K562 (cell line): Measurements from ENCODE around the gene ZNF581. TPM values are rescaled to one million over a fixed set of nuclear protein-coding genes. Genes with fewer than 3 reads are reported as not detected.

Source experiments
- ATAC-seq: fragments of 200-7000 bp; cut with Tn5 transposase; 3 replicates; pipeline ENCODE4 v1.9.1; 2020; ENCODE audit warnings: moderate library complexity
- BruUV-seq: library from RNA; stranded (reverse); fragments of 400-500 nt; replicated peaks from 2 replicates; lab custom pipeline; 2021; lab: Mats Ljungman, UMichigan
- CTCF ChIA-PET: fragments of 300-600 bp; formaldehyde crosslinking; extraction: SDS; loops from one replicate; lab custom pipeline; 2021; ENCODE audit warnings: low intra/inter-chr PET ratio; lab: Yijun Ruan, JAX
- POLR2A ChIA-PET: fragments of 300-600, 350-650 bp; sonication (Branson Sonifier 250); formaldehyde crosslinking; extraction: SDS; loops from one replicate; lab custom pipeline; 2021; ENCODE audit warnings: antibody characterized with exemption, inconsistent platforms; lab: Yijun Ruan, JAX
- DNase-seq, 4 experiments: peaks; one replicate each; pipeline versions ENCODE4 v3.0.0 to v3.0.0-alpha.2; 2011 to 2018; ENCODE audit warnings: low spot score in 3 of 4, mixed read lengths in 3 of 4; ENCODE audit errors: extremely low read depth in 1 of 4
- FAIRE-seq: peaks from 2 replicates; lab custom pipeline; 2011; peaks lifted over from hg19 to GRCh38; lab: Jason Lieb, UNC
- H2AFZ ChIP-seq: 2 replicates; pipeline ENCODE4 v1.6.0; 2011; ENCODE audit warnings: low read depth, low read length, control low read depth, inconsistent platforms
- H3K27ac ChIP-seq: fragments of 200-600 bp; 3 replicates; pipeline ENCODE4 v1.8.0; 2011; ENCODE audit warnings: low read depth, mild to moderate bottlenecking, control low read depth, inconsistent platforms, low read length, moderate library complexity, mixed read lengths; ENCODE audit errors: extremely low read depth
- H3K27me3 ChIP-seq, 2 experiments: fragments of 300-600 bp in 1 of 2; 2 replicates in 1 of 2; 3 replicates in 1 of 2; pipeline versions ENCODE4 v1.6.0 to v1.8.0; 2011; ENCODE audit warnings: inconsistent platforms in 2 of 2, low read length in 2 of 2, mild to moderate bottlenecking in 1 of 2, mixed read lengths in 1 of 2, moderate library complexity in 1 of 2; ENCODE audit not compliant: control insufficient read depth in 2 of 2, insufficient read depth in 2 of 2
- H3K36me3 ChIP-seq: fragments of 300-600 bp; 3 replicates; pipeline ENCODE4 v1.8.0; 2011; ENCODE audit warnings: mild to moderate bottlenecking, low read length, inconsistent platforms; ENCODE audit not compliant: control insufficient read depth, insufficient read depth
- H3K4me1 ChIP-seq, 2 experiments: fragments of 200-600 bp in 1 of 2; replicated peaks in 1 of 2; 2 replicates in 1 of 2; 3 replicates in 1 of 2; pipeline versions ENCODE4 v1.5.1 to v1.8.0; 2011; ENCODE audit warnings: inconsistent platforms in 2 of 2, low read length in 2 of 2, mild to moderate bottlenecking in 1 of 2, mixed read lengths in 1 of 2, moderate library complexity in 1 of 2; ENCODE audit not compliant: control insufficient read depth in 2 of 2, insufficient read depth in 2 of 2
- H3K4me2 ChIP-seq: 2 replicates; pipeline ENCODE4 v1.6.1; 2011; ENCODE audit warnings: low read length, control low read depth, inconsistent platforms, mixed read lengths; ENCODE audit not compliant: insufficient read depth
- H3K4me3 ChIP-seq: fragments of 200-600 bp; sonication (generic), shearing (Covaris generic); 2 replicates; pipeline ENCODE4 v1.5.1; 2016; ENCODE audit warnings: control low read depth, inconsistent platforms
- H3K79me2 ChIP-seq: fragments of 200-600 bp; 3 replicates; pipeline ENCODE4 v1.8.0; 2011; ENCODE audit warnings: low read length, inconsistent platforms; ENCODE audit not compliant: control insufficient read depth, insufficient read depth
- H3K9ac ChIP-seq, 2 experiments: 2 replicates each; pipeline versions ENCODE4 v1.6.0 to v1.6.1; 2011; ENCODE audit warnings: low read depth in 2 of 2, low read length in 2 of 2, control low read depth in 1 of 2, inconsistent platforms in 1 of 2, mild to moderate bottlenecking in 1 of 2, mixed read lengths in 1 of 2; ENCODE audit not compliant: insufficient read depth in 1 of 2
- H3K9me1 ChIP-seq: one replicate; pipeline ENCODE4 v1.6.0; 2011; ENCODE audit warnings: inconsistent platforms, mild to moderate bottlenecking, low read length, moderate library complexity; ENCODE audit not compliant: control insufficient read depth, insufficient read depth
- H3K9me3 ChIP-seq: replicated peaks from 2 replicates; pipeline ENCODE4 v1.5.1; 2011; ENCODE audit warnings: low read depth, low read length, inconsistent platforms; ENCODE audit not compliant: control insufficient read depth, insufficient read depth
- H4K20me1 ChIP-seq: replicated peaks from 2 replicates; pipeline ENCODE4 v1.6.1; 2011; ENCODE audit warnings: low read length, inconsistent platforms, mixed read lengths; ENCODE audit not compliant: control insufficient read depth, insufficient read depth
- ETS1 ChIP-seq: conservative IDR thresholded peaks from 2 replicates; pipeline ENCODE4 v1.6.1; 2011; ENCODE audit warnings: low read depth, mild to moderate bottlenecking, low read length; ENCODE audit not compliant: control insufficient read depth
- ETV5 ChIP-seq: sonication (generic); formaldehyde crosslinking; IDR thresholded peaks from 2 replicates; pipeline ENCODE4 v1.4.0; 2020; ENCODE audit warnings: low read depth, mild to moderate bottlenecking, missing genetic modification reagents
- FUS ChIP-seq: fragments of 200-400 bp; formaldehyde crosslinking; optimal IDR thresholded peaks from 2 replicates; pipeline ENCODE3; 2017; ENCODE audit warnings: low read depth, low read length
- HCFC1 ChIP-seq: IDR thresholded peaks from 2 replicates; pipeline ENCODE4 v1.6.1; 2012; ENCODE audit warnings: low read depth, low read length, improper control_type of control experiment
- NFYB ChIP-seq: IDR thresholded peaks from 2 replicates; pipeline ENCODE4 v1.6.1; 2011; ENCODE audit warnings: mild to moderate bottlenecking, moderate library complexity; ENCODE audit not compliant: insufficient read length; ENCODE audit errors: extremely low read depth
- RBM39 ChIP-seq: fragments of 200-400 bp; formaldehyde crosslinking; optimal IDR thresholded peaks from 2 replicates; pipeline ENCODE3; 2018; ENCODE audit warnings: low read depth, low read length
- SP2 ChIP-seq: IDR thresholded peaks from 2 replicates; pipeline ENCODE4 v1.6.1; 2011; ENCODE audit warnings: mild to moderate bottlenecking, low read depth, low read length, moderate library complexity; ENCODE audit not compliant: poor library complexity, severe bottlenecking; ENCODE audit errors: extremely low read depth
- ZNF408 ChIP-seq: fragments of 250-450 bp; sonication (Bioruptor Pico); IDR thresholded peaks from 2 replicates; pipeline ENCODE4 v1.4.0; 2020; ENCODE audit warnings: low read depth, mild to moderate bottlenecking, moderate library complexity
- ZNF57 ChIP-seq: fragments of 450-650 bp; formaldehyde crosslinking; IDR thresholded peaks from 2 replicates; pipeline ENCODE4 v1.4.0; 2020; ENCODE audit warnings: mild to moderate bottlenecking, moderate library complexity
- ZNF740 ChIP-seq, 3 experiments: fragments of 200-800 bp in 1 of 3; sonication (Bioruptor generic) in 1 of 3; sonication (generic) in 1 of 3; formaldehyde crosslinking in 1 of 3; IDR thresholded peaks; 2 replicates each; pipeline versions ENCODE4 v1.6.1 to v1.8.0; 2016 to 2022; ENCODE audit warnings: mild to moderate bottlenecking in 2 of 3, missing compliant biosample characterization in 2 of 3, missing genetic modification characterization in 2 of 3, missing genetic modification reagents in 1 of 3
- WGBS: fragments of 100-300 bp; shearing (Covaris generic); methylation state at CpG from one replicate; pipeline ENCODE4 v1.1.6; 2016; ENCODE audit warnings: low coverage, mixed read lengths; ENCODE audit not compliant: insufficient coverage; ENCODE audit errors: missing lambda C conversion rate; 5-methylcytosine and 5-hydroxymethylcytosine counted together
- in situ Hi-C: fragments of 300-500 bp; cut with MboI; formaldehyde crosslinking; loops from 4 replicates; pipeline ENCODE4 v1.15.0; 2018; ENCODE audit warnings: inconsistent platforms, mixed read lengths
- intact Hi-C: fragments of 100-400 bp; cut with micrococcal nuclease; formaldehyde crosslinking; loops from 2 replicates; pipeline ENCODE4 v1.14.2; 2022
- polyA plus RNA-seq, 8 experiments: library from polyadenylated mRNA; depleted of rRNA in 4 of 8; stranded (reverse) in 5 of 8; unstranded in 3 of 8; fragments of >200 nt; fragmentation: Nextera tagmentation in 2 of 8; fragmentation: Illumina TruSeq in 1 of 8; extraction: Ambion mirVana in 2 of 8; extraction: Trizol in 1 of 8; gene quantifications; 2 replicates each; pipeline versions ENCODE4 v1.2.1 to v1.2.3, GENCODE V29; 2011 to 2014; ENCODE audit warnings: inconsistent platforms in 1 of 8, missing spikeins in 1 of 8
- total RNA-seq, 7 experiments: library from RNA; depleted of rRNA in 6 of 7; stranded (reverse); fragments of >200 nt in 6 of 7; fragmentation: Illumina TruSeq in 2 of 7; extraction: Trizol in 2 of 7; gene quantifications; 2 replicates each; pipeline versions ENCODE4 v1.2.1 to v1.2.3, GENCODE V29; 2011 to 2021; ENCODE audit warnings: low replicate concordance in 1 of 7

ZNF581 gene
- total and polyA plus RNA-seq, 9 of the 15 experiments (the other 6 are each of a cell fraction or from before 2014, with no cell fraction given), result 2.4 to 39.4 (median 15.4) TPM

GRCh38 chr19:55668603-55669348, 25.3 kb downstream of the ZNF581 start:
- Histone ChIP-seq H3K4me2 (no peak overlapping the region), H3K9ac (no peak overlapping the region), H3K4me1 (peaks cover 22 to 36% of the 10 kb centered on the region in 2 experiments), H3K27ac (no peak overlapping the region), H3K4me3 (no peak overlapping the region), H3K9me1 (peaks cover 5% of the 10 kb centered on the region), H3K79me2 (peaks cover 85% of the 10 kb centered on the region), H3K27me3 (no peaks in the 10 kb centered on the region), H3K36me3 (peaks cover 95% of the 10 kb centered on the region)
- FAIRE-seq (no peak), DNase-seq (peak in 1 of 4 experiments; percentile 16), ATAC-seq (no peak)
- no TSS peak for BruUV-seq
- intact Hi-C loops (no loop called here), in situ Hi-C loops (no loop called here)
- WGBS, result 90% methylated on average over 11 of the region's 30 CpGs
- POLR2A ChIA-PET, result interaction anchor here (0.6 to 3.3 kb wide), 4 partner anchors 11 to 15 kb away, joined by 3 to 21 read pairs (median 8); partner anchors contain the start of gene U2AF2
- TF ChIP-seq RBM39, result no peak
- no peak for TF ChIP-seq NFYB
- no peak for TF ChIP-seq SP2
- TF ChIP-seq ZNF408, result no peak
- TF ChIP-seq HCFC1, result no peak
- TF ChIP-seq ETS1, result no peak
- no peak for TF ChIP-seq ETV5
- no peak for TF ChIP-seq ZNF740 (CRISPR knock-in tag; IDR thresholded peaks at IDR 0.05)
- TF ChIP-seq ZNF740 (tag; IDR thresholded peaks at IDR 0.05), result no peak
- TF ChIP-seq FUS, result no peak
- TF ChIP-seq ZNF57 (CRISPR knock-in tag), result no peak
- TF ChIP-seq, all 486 proteins: peak for 0
- Histone ChIP-seq H2AFZ (no peak overlapping the region), H4K20me1 (peaks cover 61% of the 10 kb centered on the region), H3K9me3 (no peaks in the 10 kb centered on the region)
- CTCF ChIA-PET, result no interaction called here
